ENCODE data around the gene SLC16A1. TPM values are rescaled to one million over a fixed set of nuclear protein-coding genes. Genes with fewer than 3 reads are reported as not detected.

Gene SLC16A1
- total RNA-seq, 2 donors from 2014 or later = 22.3 to 39.1 TPM

- ATAC-seq (ENCODE audit: insufficient number of reproducible peaks, low FRiP score, low read depth) (no peak), DNase-seq (ENCODE audit: low spot score) (no peak)
- H3K4me1 ChIP-seq (ENCODE audit: control insufficient read depth in 1 of 2, low read depth in 2 of 2) = peaks cover 9 to 35% of the 10 kb centered on the region in 2 donors
- no peaks in the 10 kb centered on the region for H3K9me3 ChIP-seq
- no peaks in the 10 kb centered on the region for H3K27me3 ChIP-seq (replicated peaks; ENCODE audit: insufficient read depth)
- H3K27ac ChIP-seq = no peak overlapping the region
- no peaks in the 10 kb centered on the region for H3K36me3 ChIP-seq
- TF ChIP-seq CTCF (IDR thresholded peaks at IDR 0.05) = no peak
- no peak overlapping the region for H3K4me3 ChIP-seq
These were observed 34.3 kb upstream of the SLC16A1 start for GRCh38 chr1:112990271-112990670.

GRCh38 chr1:112988367-112988766 is 32.4 kb upstream of the SLC16A1 start:
- no peak overlapping the region for H3K4me3 ChIP-seq
- H3K27ac ChIP-seq = no peak overlapping the region
- H3K4me1 ChIP-seq (ENCODE audit: control insufficient read depth in 1 of 2, low read depth in 2 of 2) = peaks cover 0 to 16% of the 10 kb centered on the region in 2 donors
- H3K9me3 ChIP-seq = no peaks in the 10 kb centered on the region
- DNase-seq (ENCODE audit: low spot score) (no peak), ATAC-seq (ENCODE audit: insufficient number of reproducible peaks, low FRiP score, low read depth) (no peak)
- H3K36me3 ChIP-seq = peaks cover 4% of the 10 kb centered on the region
- no peaks in the 10 kb centered on the region for H3K27me3 ChIP-seq (replicated peaks; ENCODE audit: insufficient read depth)
- TF ChIP-seq CTCF (IDR thresholded peaks at IDR 0.05) = no peak

- DNase-seq (ENCODE audit: low spot score) = no peak
- no peaks in the 10 kb centered on the region for H3K9me3 ChIP-seq
- H3K27ac ChIP-seq = no peak overlapping the region
- TF ChIP-seq CTCF (IDR thresholded peaks at IDR 0.05) = no peak
- no peak overlapping the region for H3K4me3 ChIP-seq
- no peaks in the 10 kb centered on the region for H3K27me3 ChIP-seq (replicated peaks; ENCODE audit: insufficient read depth)
- no peak for ATAC-seq (ENCODE audit: insufficient number of reproducible peaks, low FRiP score, low read depth)
- peaks cover 0 to 8% of the 10 kb centered on the region in 2 donors for H3K4me1 ChIP-seq (ENCODE audit: control insufficient read depth in 1 of 2, low read depth in 2 of 2)
- H3K36me3 ChIP-seq = peaks cover 4% of the 10 kb centered on the region
These were observed 29.1 kb upstream of the SLC16A1 start for GRCh38 chr1:112985123-112985522.

- no peak overlapping the region for H3K4me3 ChIP-seq
- H3K9me3 ChIP-seq = no peaks in the 10 kb centered on the region
- ATAC-seq (ENCODE audit: insufficient number of reproducible peaks, low FRiP score, low read depth) = no peak
- H3K27ac ChIP-seq = no peak overlapping the region
- DNase-seq (ENCODE audit: low spot score) = no peak
- H3K36me3 ChIP-seq = peaks cover 4% of the 10 kb centered on the region
- peaks cover 0 to 8% of the 10 kb centered on the region in 2 donors for H3K4me1 ChIP-seq (ENCODE audit: control insufficient read depth in 1 of 2, low read depth in 2 of 2)
- H3K27me3 ChIP-seq (replicated peaks; ENCODE audit: insufficient read depth) = no peaks in the 10 kb centered on the region
- no peak for TF ChIP-seq CTCF (IDR thresholded peaks at IDR 0.05)
These were observed 27.6 kb upstream of the SLC16A1 start for GRCh38 chr1:112983537-112984131.

- no peak for TF ChIP-seq CTCF (IDR thresholded peaks at IDR 0.05)
- Histone ChIP-seq H3K4me3 (no peak overlapping the region), H3K27me3 (replicated peaks; ENCODE audit: insufficient read depth) (no peaks in the 10 kb centered on the region), H3K9me3 (no peaks in the 10 kb centered on the region), H3K4me1 (ENCODE audit: control insufficient read depth in 1 of 2, low read depth in 2 of 2) (peaks cover 0 to 8% of the 10 kb centered on the region in 2 donors), H3K27ac (no peak overlapping the region), H3K36me3 (peaks cover 4% of the 10 kb centered on the region)
- DNase-seq (ENCODE audit: low spot score) = no peak
- ATAC-seq (ENCODE audit: insufficient number of reproducible peaks, low FRiP score, low read depth) = no peak
These were observed 27.0 kb upstream of the SLC16A1 start for GRCh38 chr1:112982853-112983536.

All from thoracic aorta (tissue), 2 donors.